Mesenteric fat pad (tissue), 1 donor: ENCODE measurements around the gene EVC. TPM values are rescaled to one million over a fixed set of nuclear protein-coding genes. Genes with fewer than 3 reads are reported as not detected.

Experiments
- DNase-seq: peaks from one replicate; pipeline ENCODE4 v3.0.0-alpha.2; 2020; ENCODE audit warnings: low spot score
- total RNA-seq: library from RNA; stranded (reverse); fragmentation: NEBNext Ultra II Directional; extraction: Animal tissue kit (Norgen Biotek cat#: 25700); gene quantifications from one replicate; pipeline ENCODE4 v1.2.1, GENCODE V29; 2021
- donor health status: DM: yes; HTN: yes; CAD: no.

Gene EVC
- total RNA-seq, 1 donor from 2014 or later = 16.6 TPM

DNA sequence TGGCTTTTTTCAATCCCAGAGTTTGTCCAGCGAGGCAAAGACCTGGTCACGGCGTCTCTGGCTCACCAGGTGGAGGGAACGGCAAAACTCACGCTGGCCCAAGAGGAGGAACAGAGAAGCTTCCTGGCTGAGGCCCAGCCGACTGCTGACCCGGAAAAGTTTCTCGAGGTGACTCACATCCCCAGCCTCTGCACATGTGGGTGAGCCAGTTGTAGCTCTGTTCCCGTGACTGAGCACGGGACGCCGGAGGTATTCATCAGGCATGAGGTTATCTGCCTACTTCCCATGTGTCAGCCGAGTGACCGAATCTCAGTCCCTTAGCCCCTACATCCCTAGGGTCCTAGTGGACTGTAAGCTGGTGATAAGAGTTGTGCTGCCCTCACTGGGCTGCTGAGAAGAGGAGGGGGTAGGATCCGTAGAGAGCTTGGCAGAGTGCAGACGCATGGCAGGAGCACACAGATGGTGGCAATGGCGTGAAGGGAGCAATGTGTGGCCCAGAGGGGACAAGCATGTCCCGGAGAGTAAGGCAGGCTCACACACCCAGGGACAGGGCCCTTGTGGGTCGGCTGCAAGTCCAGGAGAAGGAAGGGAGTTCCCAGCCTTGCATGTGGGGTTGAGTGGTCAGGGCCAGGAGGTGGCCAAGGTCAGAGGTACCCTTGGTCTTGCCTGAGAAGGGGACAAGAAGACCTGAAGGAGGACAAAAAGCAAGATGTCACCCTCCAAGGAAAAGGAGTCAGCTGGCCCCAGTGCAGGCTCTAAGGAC is 42.9 kb downstream of the EVC start:
- DNase-seq = peak; percentile 82

DNA sequence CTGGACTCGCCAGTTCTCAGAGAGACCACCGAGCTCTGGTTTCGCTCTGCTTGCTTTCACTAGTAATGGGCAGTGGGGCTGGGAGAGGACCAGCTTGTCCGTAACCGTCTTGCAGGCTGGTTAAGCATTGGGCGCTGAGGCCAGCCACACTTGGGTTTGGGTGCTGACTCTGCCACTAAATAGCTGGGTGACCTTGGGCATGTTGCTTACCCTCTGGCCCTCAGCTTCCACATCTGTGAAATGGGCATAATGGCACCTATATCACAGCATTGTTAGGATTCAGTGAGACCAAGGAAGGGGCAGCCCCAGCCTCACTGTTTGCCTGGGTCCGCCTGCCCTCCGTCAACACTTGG is 43.5 kb downstream of the EVC start:
- DNase-seq = peak; percentile 71

DNA sequence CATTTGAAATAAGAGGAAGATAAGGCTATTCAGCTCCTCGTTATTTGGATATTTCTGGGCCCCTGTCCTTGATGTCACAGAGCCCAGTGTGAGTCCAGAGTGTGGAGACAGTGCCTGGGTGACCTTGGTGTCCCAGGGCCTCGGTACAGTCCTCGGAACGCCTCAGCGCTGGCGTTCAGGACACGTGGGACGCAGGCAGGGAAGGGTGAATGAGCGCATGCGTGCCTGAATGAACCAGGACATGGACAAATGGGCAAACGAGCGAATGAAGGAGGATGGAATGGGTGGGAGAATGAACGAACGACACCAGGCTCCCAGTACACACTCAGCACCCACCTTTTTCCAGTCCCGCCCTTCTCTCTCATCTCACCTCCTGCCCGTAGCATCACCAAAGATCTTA is 44.2 kb downstream of the EVC start:
- peak; percentile 82 for DNase-seq

DNA sequence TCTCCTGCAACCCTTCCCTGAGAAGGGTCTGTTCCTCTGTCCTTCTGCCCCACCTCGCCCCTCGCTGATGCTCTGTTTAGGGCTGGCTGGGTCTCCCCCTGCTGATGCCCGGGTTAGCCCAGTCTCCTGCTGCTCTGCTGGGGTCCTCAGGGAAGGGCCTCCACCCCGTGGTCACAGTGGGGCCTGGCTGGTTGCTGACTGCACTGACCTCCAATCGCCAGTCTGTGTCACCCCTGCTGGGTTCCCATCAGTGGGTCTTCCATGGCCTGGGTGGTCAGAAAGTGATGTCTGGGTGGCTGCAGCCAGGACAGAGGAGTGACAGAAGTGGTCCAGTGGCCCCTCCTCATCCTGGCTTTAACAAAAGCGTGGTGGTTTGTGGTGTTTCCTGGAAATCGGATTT is 44.7 kb downstream of the EVC start:
- no peak for DNase-seq

DNA sequence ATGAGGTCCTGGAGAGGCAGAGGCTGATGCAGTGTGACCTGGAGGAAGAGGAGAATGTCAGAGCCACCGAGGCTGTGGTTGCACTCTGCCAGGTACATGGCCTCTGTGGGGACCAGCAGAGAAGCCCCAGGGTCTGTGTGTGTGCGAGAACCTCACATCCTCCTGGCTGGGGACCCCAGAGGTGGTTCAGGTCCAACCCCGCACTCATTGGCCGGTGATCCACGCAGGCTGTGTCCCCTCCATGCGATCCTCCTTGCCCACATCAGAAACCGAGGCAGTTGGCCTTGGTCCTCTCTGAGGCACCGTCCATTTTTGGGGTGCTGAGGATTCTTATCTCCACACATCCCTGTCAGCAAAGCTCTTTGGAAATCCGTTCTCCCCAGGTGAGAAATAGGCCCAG is 45.3 kb downstream of the EVC start:
- peak; percentile 74 for DNase-seq

DNA sequence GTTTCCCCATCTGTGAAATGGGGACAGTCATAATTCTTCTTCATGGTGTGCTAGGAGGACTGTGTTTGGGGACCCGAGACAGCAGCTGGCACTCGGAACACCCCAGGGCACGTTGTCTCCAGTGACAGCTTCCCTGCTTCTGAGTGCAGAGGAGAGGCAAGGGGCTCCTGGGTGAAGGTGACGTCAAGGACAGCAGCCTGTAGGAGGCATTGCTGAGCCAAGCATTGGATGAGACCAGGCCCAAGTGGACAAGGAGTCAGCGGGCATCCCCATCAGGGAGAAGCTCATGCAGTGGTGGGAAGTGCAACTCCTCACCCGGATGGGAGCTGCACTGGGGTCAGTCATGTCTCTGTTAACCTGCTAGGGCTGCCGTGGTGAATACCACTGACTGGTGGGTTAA is 46.1 kb downstream of the EVC start:
- peak; percentile 71 for DNase-seq

DNA sequence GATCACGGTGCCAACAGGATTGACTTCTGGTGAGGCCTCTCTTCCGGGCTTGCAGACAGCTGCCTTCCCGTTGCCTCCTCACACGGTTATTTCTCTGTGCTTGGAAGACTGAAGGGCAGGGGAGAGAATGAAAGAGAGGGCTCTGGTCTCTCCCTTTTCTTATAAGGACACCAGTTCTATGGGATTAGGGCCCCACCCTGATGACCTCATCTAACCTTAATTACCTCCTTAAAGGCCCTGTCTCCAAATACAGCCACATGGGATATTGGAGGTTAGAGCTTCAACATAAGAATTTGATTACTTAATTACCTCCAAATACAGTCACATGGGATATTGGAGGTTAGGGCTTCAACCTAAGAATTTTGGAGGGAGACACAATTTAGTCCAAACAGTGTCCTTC is 46.5 kb downstream of the EVC start:
- peak; percentile 2 for DNase-seq

DNA sequence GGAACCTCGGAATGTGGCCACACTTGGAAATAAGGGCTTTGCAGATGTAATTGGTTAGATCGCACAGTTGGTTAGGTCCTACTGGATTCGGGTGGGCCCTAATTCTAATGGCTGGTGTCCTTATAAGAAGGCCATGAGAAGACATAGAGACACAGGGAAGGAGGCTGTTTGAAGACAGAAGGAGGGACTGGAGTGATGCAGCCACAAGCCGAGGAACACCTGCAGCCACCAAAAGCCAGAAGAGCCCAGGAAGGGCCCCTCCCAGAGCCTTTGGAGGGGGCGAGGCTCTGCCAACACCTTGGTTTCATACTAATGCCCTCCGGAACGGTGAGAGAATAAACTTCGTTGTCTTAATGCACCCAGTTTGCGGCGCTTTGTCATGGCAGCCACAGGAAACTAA is 47.0 kb downstream of the EVC start:
- peak; percentile 28 for DNase-seq

DNA sequence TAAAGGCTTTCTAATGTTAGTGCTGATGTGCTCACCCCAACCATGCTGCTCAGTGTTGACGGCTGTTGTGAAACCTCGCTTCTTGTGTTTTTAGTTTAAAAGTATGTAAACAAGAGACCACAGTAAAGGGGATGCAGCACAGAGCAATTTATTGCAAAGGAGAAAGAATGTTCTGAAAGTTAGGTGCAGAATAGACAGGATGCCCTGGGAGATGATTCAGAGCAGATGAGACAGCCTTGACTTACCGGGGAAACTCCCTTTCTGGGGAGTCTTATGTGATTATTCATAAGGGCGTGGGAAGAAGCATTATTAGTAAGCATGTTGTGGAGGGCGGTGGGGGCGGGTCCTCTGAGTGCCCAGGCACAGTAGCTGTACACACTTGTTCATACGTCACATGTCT is 47.7 kb downstream of the EVC start:
- DNase-seq = peak; percentile 51

DNA sequence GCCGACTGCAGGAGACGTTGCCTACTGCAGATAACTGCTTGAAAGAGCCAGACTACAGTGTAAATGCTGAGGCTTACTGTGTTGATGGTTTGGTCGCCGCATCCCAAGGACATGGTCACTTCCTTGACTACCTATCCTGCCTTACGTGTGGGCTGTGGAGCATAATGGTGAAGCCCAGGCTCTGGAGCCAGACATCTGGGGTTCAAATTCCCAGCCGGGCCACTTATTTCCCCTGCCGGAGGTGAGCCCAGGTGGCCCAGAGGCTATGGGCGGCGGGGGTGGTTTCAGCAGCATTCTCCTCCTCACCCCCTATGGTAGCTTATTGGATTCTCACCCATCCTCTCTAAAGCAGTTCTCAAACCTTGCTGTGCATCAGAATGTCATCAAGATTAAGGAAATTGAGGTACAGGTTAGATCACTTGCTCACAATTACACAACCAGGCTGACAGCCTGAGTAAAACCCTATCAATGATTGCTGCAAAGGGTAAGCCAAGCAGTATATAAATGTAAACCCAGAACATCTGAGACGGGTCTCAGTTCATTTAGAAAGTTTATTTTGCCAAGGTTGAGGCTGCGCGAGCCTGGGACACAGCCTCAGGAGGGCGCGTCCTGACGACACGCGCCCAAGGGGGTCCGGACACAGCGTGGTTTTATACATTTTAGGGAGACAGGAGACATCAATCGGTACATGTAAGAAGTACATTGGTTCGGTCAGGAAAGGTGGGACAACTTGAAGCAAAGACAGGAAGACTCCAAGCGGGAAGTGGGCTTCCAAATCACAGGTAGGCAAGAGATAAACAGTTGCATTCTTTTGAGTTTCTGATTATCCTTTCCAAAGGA is 48.5 kb downstream of the EVC start:
- DNase-seq = peak; percentile 78

DNA sequence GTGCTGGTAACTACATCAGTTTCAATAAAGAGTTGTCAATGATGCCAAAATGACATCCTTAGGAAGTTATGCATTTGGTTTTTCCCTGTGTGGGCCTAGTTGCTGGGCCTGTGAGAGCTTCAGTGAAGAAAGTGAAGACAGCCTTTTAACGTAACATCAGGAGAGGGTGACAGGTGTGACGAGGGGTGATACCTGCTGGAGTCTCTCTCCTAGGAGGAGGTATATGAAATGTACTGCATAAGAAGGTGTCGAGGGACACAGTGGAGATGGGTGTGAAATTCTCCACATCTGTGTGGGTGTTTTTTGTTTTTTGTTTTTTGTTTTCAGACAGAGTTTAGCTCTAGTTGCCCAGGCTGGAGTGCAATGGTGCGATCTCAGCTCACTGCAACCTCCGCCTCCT is 49.2 kb downstream of the EVC start:
- no peak for DNase-seq

DNA sequence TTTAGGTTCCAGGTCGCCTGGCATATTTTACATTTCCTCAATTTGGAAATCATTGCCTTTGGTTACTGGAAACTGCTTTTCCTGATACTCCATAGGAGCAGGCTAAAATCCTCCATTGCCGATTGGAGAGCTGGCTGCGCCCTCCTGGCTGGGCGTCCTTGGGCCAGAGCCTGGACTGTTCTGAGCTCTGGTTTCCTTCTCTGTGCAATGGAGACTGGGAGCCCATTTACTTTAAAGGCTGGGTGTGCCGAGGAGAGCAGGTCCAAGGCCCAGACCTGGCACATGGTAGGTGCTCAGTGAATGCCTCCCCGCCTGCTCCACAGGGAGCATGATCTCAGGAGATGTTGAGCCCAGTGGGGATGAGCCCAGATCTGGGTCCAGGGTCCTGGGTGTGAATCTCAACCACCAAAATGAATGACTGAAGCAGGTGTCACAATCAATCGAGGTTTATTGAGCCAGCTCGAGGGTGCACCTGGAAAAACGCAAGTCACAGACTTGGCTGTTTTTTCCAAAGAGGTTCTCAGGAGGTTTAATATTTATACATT is 50.0 kb downstream of the EVC start:
- DNase-seq = peak; percentile 57

DNA sequence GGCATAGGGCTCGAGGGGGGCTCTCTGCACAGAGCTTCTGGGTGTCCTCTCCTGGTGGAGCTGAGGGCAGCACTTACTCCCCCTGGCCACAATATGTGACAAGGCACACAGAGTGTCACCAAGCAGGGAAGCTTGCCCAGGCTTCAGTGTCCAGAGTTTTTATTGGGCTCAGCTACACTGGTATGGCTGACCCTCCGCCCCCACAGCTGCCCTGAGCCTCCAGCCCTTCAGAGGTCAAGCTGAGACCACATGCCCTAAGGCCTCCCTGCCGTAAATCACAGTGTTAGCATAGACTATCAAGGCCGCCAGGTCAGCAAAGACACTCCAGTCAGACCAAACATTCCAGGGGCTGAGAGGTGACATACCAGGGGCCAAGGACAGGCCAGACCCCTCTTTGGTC is 59.0 kb downstream of the EVC start:
- peak; percentile 62 for DNase-seq

DNA sequence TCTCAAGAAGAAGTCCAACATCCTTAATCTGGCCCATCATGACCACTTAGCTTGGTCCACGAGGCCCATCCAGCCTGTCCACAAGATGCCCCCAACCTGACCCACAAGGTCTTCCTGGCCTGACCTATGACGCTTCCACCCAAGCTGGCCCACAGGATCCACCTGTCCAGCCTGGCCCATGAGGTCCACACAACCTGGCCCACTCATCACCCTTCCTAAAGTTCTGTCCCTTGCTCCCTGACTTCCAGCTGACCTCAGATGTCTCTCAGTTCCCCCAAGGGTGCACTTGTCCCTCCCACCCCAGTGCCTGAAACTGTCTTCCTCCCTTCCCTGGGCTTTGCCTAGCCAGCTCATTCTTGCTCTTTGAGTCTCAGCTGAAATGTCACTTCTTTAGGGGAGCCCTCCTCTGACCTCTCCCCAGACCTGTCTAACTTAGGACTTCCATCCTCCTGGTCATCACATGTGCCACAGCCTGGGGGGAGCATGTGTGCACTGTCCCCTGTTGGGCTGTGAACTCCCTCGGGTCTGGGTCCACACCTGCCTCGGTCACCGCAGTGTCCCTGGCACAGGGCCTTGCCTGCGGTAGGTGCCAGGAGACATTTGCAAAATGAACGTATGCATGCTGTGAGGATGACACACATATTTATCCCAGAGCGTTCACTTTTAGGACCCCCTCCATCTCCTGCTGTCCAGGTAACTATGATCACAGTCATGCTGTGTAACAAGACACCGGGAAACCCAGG is 61.7 kb downstream of the EVC start:
- DNase-seq = peak; percentile 62

DNA sequence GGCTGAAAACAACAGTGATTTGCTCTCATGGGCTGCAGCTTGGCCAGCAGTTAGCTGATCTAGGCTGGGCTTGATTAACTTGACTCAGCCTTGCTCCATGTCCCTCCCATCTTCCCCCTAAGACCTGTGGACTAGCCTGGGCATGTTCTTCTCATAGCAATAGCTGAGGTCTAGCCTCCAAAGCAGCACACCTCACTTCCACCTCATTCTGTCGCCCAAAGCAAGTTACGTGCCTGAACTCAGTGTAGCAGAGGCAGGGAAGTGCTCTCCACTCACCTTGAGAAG is 62.2 kb downstream of the EVC start:
- DNase-seq = peak; percentile 62

DNA sequence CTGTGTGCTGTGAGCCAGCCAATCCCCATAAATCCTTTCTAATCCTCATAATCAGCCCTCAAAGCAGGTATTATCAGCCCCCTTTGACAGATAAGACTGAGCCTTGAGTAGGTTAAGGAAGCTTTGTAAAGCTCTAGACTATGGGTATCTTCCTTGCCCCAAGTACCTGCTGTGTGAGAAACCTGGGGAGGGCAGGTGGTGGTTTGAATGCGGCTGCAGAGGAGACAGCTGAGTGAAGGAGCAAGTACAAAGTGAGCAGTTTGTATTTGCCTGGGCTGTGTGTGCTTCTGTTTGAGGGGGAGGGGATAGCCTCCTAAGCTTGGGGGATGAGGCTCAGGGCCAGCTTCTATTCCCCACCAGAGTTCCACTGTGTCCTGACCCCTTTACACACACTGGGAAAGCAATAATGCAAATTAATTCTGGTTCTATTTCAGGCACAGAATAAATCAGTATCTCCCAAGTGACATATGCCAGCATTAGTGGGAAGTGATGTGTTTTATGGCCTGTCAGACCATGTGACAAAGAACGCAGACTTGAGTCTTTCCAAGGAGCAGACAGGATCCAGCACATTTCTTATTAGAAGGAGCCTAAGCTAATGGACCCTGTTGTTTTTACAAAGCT is 63.5 kb downstream of the EVC start:
- DNase-seq = peak; percentile 16

DNA sequence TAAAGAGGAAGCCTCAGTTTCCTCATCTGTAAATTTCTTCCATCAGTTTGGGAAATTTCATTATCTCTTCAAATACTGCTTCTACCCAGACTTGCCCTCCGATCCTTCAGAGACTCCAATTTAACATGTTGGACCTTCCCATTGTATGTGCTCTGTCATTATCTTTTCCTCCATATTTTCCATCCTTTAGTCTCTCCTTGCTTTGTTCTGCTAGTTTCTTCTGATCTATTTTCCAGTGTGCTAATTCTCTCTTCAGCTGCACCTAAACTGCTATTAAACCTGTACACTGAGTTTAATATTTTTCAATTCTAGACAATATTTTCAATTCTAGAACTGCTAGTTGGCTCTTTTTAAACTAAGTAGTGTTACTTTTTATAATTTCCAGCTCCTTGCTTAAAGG is 65.5 kb downstream of the EVC start:
- DNase-seq = no peak

DNA sequence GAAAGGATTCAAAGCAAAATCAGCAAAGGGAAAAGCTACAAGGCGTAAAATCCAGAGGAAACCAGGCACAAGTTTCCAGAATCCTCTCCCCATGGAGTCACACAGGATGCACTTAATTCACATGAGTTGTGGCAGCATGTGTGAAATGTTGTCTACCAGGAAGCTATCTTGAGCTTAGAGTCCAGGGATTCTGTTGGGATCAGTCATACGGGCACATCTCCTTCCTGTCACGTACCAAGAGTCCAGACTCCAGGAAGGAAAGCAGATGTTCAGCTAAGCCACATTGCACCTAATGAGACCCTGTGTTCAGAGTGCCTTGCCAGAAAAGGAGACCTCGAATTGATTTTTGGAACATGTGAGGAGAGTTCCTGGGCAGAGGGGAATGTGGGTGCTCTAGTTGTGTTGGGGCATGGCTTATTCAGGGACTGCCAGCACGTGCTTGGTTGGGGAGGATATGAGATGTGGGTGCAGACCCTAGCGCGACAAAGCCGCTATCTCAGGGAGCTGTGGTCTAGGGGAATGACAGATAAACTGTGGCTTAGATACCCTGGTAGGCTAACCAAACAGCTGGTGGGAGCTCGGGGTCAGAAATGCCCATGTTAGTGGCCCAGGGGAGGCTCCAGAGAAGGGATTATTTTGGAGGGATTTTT is 70.0 kb downstream of the EVC start:
- peak; percentile 41 for DNase-seq

DNA sequence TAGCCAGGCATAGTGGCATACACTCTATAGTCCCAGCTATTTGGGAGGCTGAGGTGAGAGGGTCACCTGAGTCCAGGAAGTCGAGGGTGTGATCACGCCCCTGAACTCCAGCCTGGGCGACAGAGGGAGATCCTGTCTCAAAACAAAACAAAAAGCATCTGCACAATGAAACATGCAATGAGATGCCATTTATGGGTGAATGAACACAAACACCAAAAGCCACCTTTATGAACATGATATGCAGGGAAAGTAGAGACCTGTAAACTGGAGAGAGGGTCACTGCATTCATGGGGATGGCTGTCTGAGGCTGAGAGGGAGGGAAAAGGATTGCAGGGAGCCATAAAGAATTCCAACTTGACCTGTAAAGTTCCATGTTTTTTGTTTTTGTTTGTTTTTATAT is 70.7 kb downstream of the EVC start:
- no peak for DNase-seq

DNA sequence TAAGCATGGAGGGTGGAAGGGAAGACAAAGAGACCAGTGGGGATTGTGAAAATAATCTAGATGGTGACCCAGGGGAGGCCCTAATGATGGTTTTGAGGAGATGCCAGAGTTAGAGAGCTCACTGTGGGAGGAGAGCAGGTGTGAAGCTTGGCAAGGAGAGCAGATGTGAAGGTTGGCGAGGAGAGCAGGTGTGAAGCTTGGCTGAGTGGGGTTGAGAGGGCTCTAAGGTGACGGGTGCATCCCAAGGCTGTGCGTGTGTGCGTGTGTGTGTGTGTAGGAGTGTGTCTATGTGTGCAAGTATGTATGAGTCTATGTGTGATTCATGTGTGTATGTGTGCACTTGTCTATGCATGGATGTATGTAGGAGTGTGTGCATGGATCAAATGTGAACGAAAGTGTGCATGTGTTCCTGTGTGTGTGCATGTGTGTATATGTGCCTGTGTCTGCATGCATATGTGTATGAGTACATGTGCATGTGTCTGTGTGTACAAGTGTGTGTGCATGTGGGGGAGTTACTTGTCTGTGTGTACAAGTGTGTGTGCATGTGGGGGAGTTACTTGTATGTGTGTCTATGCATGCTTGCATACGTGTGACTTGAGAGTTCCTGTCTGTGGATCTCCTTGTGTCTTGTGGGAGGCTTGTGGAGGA is 72.0 kb downstream of the EVC start:
- DNase-seq = peak; percentile 14

DNA sequence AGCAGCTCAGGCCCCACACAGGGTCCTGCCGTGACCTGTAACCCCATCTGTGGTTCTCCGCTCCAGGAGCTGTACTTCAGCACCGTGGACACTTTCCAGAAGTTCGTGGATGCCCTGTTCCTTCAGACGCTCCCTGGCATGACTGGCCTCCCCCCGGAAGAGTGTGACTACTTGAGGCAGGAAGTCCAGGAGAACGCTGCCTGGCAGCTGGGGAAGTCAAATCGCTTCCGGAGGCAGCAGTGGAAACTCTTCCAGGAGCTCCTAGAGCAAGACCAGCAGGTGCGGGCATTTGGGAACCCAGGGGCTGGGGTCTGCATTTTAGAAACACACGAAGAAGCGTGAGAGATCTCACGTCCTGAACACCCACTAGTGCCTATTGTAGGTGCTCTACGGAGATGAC is 72.5 kb downstream of the EVC start:
- DNase-seq = peak; percentile 72
